ENCODE measurements around the gene GNA12.

GNA12 gene

DNA sequence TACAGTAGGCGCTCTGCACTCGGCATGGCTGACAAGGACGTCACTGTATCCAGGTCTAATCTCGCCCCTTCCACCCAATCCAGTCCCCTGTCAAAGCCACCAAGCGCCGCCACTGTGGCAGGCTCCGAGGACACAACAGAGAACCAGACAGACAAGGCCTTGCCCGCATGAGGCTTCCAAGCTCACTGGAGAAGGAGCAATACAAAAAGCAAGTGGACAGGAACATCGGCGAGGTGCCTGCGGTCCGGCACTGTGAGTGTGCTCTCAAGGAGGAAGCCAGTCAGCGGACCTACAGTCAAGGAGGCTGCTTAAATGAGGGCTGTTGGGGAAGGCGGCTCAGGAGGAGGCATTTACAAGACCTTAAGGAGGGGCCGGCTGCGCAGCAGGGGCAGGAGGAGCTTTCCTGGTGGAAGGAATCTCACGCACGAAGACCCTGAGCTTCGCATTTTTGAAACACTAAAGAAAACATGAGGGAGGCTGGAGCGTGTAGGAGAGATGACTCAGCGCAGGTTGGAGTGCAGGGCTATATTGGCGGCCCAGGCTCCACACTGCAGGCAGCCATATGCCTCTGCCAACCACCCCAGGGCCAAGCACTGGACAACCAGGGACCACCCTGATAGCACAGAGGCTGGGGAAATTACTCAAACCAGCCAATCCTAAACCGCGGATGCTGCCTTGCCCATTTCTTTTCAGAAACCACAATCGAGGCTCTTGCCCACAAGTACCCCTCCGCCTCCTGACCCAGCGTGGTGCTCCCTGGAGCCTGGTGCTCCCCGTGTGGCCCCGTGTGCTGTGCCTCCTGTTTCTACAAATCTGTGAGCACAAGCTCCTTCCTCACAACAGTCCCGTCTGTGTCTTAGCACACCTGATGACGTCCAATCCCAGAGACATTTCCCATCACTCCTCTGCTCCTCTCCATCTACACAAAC is 28.9 kb downstream of the GNA12 start:
- no peak for DNase-seq (ENCODE audit: low spot score)

DNA sequence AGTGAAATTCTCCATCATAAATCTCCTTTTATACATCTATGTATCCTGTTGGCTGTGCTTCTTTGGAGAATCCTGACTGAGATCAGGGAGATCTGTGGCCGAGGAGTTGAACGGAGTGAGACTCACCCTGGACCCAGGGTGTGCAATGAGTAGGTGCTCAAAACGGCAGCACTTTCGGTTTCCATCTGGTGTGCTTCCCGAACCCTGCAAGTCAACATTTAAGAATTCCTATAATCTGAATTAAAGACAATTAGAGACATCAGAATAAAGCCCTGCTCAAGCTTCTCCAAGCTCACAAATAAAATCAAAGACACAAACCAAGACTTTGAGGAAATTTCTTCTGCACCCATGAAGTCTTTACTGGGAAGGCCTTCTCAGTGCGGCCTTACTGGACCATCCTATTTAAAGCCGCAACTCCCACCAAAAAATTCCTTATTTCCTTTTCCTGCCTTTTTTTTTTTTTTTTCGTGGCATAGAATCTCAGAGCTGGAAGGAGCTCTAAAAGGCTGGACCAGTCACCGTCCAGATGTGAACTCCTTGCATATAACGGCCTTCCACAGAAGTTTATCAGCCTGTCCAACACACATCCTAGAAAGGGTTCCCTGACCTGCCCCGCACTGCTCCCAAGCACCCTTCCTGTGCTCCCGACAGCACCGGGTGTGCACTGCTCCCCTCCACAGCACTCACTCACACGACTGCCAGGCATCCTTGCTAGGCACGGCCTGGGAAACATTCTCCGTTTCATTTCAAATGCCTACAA is 29.7 kb downstream of the GNA12 start:
- no peak for DNase-seq (ENCODE audit: low spot score)

DNA sequence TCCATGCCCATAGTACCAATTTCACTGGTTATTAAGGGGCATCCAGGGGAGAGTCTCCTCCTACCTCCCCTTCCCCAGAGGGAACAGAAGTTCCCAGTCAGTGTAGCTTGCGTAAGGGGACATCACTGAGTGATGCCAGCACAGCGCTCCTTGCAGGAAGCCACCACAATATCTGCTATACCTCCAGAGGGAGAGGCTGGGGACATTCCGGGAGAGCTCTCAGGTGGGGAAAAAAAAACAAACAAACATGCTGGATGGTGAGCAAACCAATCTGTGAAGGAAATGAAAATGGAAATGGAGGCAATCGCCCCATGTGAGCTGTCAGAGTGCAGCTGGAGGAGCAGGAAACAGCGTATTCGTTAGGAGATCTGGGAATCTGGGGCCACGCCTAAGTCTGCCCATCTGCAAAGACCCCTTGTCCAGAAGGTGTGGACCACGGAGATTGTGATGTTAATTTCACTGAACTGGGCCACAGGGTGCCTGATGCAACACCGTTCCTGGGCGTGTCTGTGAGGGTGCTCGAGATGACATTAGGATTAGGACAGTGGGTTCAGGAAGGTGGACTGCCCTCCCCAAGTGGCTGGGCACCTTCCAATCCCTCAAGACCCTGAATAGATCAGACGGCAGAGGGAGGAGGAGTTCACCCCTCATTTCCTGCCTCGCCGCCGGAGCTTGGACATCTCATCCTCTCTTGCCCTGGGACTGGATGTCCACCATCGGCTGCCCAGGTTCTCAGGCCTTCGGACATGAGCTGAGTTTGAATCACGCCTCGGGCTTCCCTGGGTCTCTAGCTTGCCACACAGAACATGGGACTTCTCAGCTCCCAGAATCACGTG is 30.5 kb downstream of the GNA12 start:
- no peak for DNase-seq (ENCODE audit: low spot score)

DNA sequence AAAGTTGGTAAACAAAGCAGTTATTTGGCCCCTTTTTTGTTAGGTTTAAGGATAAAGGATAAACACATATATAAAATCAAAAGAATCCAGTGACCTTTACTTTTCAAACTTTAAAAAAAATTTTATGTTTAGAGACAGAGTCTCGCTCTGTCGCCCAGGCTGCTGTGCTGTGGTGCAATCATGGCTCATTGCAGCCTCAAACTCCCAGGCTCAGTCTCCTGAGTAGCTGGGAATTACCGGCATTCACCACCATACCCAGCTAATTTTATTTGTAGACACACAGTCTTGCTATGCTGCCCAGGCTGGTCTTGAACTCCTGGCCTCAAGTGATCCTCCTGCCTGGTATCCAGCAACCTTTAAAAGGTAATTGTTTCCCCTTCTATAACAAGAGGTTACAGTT is 31.3 kb downstream of the GNA12 start:
- DNase-seq (ENCODE audit: low spot score), result no peak

DNA sequence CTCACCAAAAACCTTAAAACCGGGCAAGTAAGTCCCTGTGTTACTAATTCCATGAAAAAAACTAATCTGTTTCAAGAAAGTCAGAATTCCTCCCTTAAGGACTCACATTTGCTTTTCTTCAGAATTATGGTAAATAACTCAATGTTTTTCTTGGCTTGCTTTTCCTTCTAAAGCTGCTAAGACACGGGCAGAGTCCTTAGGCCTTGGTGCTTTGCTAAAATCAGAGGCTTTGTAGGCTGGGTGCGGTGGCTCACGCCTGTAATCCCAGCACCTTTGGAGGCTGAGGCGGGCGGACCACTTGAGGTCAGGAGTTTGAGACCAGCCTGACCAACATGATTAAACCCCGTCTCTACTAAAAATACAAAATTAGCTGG is 32.0 kb downstream of the GNA12 start:
- no peak for DNase-seq (ENCODE audit: low spot score)

DNA sequence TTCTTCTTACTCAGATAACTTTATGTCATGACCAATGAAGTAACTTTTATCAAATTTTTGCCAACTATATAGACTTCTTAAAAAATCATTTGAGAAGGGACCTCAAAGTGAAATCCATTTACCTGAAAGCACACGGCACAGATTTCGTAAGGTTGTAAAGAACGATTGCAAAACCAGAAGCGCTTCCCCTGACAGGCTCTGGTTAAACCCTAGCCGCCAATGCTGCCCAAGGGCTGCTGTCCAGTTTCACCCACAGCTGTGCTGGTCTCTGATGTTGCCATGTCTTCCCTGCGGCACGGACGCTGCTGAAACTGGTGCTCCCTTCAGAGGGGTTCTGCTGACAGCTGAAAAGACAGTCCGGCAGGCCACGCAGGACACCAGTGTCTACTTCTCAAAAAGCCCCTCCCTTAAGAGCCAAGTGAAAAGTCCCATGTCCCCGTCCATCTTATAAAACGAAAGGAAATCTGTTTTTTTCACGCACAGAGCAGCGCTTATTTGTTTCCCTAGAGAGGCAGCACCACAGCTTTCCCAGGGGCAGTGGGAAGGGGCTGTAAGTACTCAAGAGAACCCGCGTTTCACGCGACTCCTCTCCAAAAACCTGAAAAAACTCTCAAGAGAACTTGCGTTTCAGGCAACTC is 32.5 kb downstream of the GNA12 start:
- DNase-seq (ENCODE audit: low spot score), result no peak

- DNase-seq (ENCODE audit: low spot score), result no peak
Observed at GRCh38 chr7:2810682-2811415, 33.3 kb downstream of the GNA12 start.

GRCh38 chr7:2809903-2810625 is 34.0 kb downstream of the GNA12 start:
- no peak for DNase-seq (ENCODE audit: low spot score)

DNA sequence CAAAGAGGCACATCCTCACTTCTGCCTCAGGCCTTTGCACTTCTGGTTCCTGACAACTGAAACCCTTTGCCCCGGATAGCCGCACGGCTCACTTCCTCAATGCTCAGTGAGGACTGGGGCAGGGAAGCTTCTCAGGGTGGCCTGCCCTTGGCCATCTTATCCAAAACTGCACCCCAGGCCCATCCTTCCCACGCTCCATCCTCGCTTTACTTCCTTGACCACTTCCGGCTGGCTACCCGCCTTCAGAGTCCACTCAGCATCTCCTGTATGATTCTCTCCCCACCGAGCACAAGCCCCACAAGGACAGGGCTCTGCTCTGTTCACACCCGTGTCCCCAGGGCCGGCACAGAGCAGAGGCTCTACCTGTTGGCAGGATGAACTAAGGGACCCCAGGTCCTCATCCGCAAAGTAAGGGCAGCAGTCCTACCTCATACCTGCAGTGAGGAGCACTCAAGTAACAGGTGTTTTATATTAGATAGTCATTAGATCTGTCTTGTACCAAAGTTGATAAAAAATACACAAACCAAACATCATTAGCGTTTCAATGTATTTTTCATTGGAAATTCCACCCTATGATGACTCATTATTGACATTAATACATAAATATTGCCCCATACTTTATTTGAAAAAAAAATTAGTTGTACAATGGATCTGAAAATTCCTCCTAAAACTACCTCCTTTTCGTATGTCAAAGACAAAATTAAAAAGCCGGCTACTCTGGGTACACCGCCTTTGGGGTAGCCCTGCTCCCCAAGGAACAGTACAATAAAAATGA is 35.0 kb downstream of the GNA12 start:
- no peak for DNase-seq (ENCODE audit: low spot score)

DNA sequence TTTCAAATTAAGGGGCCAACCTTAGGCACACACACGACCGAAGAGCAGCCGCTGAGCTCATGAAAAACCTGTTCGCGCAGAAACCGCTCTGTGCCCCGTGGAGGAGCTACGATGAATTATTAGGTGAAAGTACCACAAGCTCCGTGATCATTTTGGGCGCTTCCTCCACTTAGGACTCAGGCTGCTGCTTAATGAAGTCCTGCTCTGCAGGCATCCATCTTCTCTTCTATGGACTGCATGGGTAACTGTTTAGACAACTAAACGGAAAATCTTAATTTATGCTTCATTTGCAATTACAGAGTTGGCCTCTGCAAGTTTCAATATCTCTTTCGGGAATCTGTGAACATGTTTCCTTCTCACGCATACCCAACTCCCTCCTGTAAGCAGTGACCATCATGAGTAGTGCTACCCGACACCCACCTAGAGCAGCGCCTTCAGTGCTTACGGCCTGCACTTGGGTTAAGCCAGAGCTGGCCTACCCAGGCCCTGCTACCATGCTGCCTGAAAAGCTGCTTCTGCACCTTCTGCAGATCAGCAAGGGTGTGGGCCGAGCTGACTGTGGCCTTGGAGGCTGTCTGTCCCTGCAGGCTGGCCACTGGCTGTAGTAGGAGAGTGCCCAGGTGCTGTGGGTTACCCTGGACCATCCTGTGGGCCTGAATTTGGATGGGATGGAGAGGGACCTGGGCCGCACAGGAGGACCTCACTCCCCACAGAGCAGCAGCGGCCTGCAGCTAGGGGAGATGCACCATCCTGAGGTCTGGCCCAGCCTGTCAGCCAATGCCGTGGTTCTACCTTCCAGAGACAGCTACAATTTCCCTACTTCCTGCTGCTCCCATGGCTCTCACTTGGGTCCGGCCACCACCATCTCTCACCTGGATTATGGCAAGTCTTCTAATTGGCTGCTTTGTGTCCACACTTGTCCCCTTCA is 36.0 kb downstream of the GNA12 start:
- DNase-seq (ENCODE audit: low spot score), result no peak

GRCh38 chr7:2807460-2807844 is 36.7 kb downstream of the GNA12 start:
- DNase-seq (ENCODE audit: low spot score), result no peak

DNA sequence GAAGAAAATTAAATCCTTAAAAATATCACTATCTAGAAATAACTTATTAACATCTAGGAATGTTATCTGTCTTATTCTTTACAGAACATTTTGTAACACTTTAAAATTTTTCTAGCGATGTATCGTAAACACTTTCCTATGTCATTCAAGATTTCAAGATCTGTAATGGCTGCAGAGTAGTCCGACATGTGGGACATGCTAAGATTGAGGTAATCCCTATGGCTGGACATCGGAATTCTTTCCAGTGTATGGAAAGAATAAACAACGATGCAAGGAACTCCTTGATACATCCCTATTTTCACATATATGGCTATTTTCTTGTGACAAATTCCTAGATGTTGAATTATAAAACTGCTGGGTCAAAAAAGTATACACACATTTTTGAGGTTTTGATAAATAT is 37.5 kb downstream of the GNA12 start:
- DNase-seq (ENCODE audit: low spot score), result no peak

DNA sequence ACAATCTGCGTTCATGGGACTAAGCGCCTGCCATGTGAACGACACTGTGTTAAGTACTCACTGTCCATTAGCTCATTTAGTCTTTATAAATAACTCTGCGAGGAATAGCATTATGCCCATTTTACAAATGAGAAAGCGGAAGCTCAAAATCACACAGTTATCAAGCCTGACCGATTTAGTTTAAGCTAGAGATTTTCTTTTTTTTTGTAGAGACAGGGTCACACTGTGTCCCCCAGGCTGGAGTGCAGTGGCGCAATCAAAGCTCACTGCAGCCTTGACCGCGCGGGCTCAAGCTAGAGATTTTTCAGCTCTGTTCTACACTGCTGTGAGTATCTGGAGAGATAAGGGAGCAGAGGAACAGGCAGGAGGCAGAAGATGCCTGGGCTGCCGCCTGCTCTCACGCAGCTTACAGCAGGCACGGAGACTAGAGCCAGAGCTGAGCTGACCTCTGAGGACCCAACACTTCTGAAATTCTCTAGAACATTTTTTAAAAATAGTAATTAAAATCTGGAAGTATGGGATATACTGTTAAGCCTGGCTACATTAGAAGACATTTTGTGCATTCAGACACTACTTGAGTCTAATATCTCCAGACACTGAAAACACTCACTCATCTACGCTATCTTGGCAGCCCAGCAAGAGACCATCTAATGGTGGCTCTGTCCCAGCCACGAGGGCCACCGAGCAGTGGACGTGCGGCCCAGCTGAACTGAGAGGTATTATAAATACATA is 38.7 kb downstream of the GNA12 start:
- DNase-seq (ENCODE audit: low spot score), result no peak

GRCh38 chr7:2804227-2804763 is 39.8 kb downstream of the GNA12 start:
- DNase-seq (ENCODE audit: low spot score), result peak; percentile 30

- DNase-seq (ENCODE audit: low spot score), result no peak
Observed at GRCh38 chr7:2803755-2804154, 40.4 kb downstream of the GNA12 start.

DNA sequence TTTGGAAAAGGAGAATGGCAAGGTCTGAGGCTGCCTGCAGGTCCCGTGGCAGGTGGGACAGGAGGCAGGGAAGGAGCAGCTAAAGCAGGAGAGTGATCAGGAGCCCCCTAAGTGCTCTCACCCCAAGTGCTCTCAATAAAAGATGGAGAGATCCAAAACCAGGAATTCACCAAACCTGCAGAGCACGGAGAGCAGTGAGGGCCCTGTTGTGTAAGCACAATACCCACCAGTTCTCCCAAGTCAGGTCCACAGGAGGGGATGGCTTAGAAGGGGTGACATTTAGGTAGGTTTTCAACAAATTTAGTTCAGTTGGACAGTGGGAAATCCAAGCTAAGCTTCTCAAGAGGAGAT is 40.8 kb downstream of the GNA12 start:
- DNase-seq (ENCODE audit: low spot score), result no peak

DNA sequence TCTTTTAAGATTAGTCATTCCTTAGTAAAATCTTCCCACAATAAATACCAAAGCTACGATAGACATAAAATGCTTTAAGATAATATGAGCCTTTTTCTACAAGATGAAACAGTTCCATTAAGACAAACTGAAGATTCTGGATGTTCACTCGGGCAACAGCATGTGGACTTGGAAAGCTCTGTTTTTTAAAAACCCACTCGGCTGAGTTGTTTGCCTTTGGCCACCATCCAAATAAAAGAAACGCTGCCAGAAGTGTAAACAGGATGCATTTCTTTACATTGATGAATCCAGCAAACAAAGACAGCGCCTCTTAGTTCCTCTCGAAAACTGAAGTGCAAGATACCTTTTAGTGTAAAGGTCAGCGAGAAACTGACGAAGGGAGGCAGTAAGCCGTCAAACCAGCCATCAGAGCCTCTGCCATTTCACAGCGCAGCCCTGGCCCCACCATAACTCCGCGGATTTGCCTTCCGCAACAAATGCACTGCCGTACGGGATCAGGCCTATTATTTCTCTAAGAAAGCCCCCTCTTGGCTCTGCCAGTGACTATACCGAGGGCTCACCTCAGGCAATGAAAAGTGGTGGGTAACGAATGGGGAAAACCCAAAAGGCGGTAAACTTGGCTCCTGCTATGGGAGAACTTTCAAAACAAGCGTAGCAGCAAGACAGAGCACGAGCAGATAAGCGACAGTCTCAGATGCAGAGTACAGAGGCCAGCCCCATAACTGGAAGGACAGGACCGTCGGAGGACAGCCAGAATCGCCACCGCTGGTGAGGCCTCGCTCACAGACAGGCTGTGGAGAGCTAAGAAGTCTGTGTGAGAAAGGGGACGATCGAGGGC is 41.4 kb downstream of the GNA12 start:
- DNase-seq (ENCODE audit: low spot score), result no peak

Measured in NAMALWA (cell line).